SK-N-SH treated with all-trans-retinoic acid at 6 μM for 48 hours (cell line): ENCODE data around the gene SHB.

Source experiments
- ATAC-seq: fragments of 200-7000 bp; cut with Tn5 transposase; 3 replicates; pipeline ENCODE4 v1.9.1; 2020; ENCODE audit warnings: mild to moderate bottlenecking, moderate library complexity
- BACH2 ChIP-seq: fragments of 250-450 bp; sonication (Bioruptor Pico); IDR thresholded peaks from 2 replicates; pipeline ENCODE4 v1.9.0; 2021; ENCODE audit warnings: mild to moderate bottlenecking, borderline replicate concordance
- CSDC2 ChIP-seq: fragments of 250-450 bp; sonication (Bioruptor Pico); IDR thresholded peaks from 2 replicates; pipeline ENCODE4 v1.5.0; 2020; ENCODE audit warnings: mild to moderate bottlenecking, moderate library complexity
- ESRRG ChIP-seq: fragments of 250-450 bp; sonication (Bioruptor Pico); IDR thresholded peaks from 2 replicates; pipeline ENCODE4 v1.6.1; 2021; ENCODE audit warnings: mild to moderate bottlenecking
- GLIS3 ChIP-seq: fragments of 250-450 bp; sonication (Bioruptor Pico); IDR thresholded peaks from 2 replicates; pipeline ENCODE4 v1.5.0; 2020; ENCODE audit warnings: mild to moderate bottlenecking, moderate library complexity
- ISL1 ChIP-seq: fragments of 250-450 bp; sonication (Bioruptor Pico); IDR thresholded peaks from 2 replicates; pipeline ENCODE4 v2.1.2; 2022; ENCODE audit warnings: mild to moderate bottlenecking, moderate library complexity
- OSR1 ChIP-seq: fragments of 250-450 bp; sonication (Bioruptor Pico); IDR thresholded peaks from 2 replicates; pipeline ENCODE4 v1.8.0; 2022; ENCODE audit warnings: moderate library complexity, mild to moderate bottlenecking, inconsistent platforms
- PPARA ChIP-seq: fragments of 250-450 bp; sonication (Bioruptor Pico); IDR thresholded peaks from 2 replicates; pipeline ENCODE4 v1.5.0; 2020; ENCODE audit warnings: mild to moderate bottlenecking, borderline replicate concordance
- RARB ChIP-seq: fragments of 250-450 bp; sonication (Bioruptor Pico); IDR thresholded peaks from 2 replicates; pipeline ENCODE4 v1.8.0; 2021; ENCODE audit warnings: mild to moderate bottlenecking, moderate library complexity
- SNAI2 ChIP-seq: fragments of 250-450 bp; sonication (Bioruptor Pico); IDR thresholded peaks from 2 replicates; pipeline ENCODE4 v1.5.0; 2020; ENCODE audit warnings: mild to moderate bottlenecking, moderate library complexity
- TCF4 ChIP-seq: fragments of 250-450 bp; sonication (Bioruptor Pico); IDR thresholded peaks from 2 replicates; pipeline ENCODE4 v1.8.0; 2021; ENCODE audit warnings: mild to moderate bottlenecking, moderate library complexity, borderline replicate concordance
- TOX ChIP-seq: fragments of 250-450 bp; sonication (Bioruptor Pico); IDR thresholded peaks from 2 replicates; pipeline ENCODE4 v1.8.0; 2021; ENCODE audit warnings: mild to moderate bottlenecking, moderate library complexity, borderline replicate concordance
- ZC3H10 ChIP-seq: fragments of 250-450 bp; sonication (Bioruptor Pico); IDR thresholded peaks from 2 replicates; pipeline ENCODE4 v1.5.1; 2021; ENCODE audit warnings: mild to moderate bottlenecking, moderate library complexity
- ZFP3 ChIP-seq: fragments of 250-450 bp; sonication (Bioruptor Pico); IDR thresholded peaks from 2 replicates; pipeline ENCODE4 v1.5.0; 2020; ENCODE audit warnings: mild to moderate bottlenecking, moderate library complexity
- ZFP30 ChIP-seq: fragments of 450-650 bp; formaldehyde crosslinking; IDR thresholded peaks from 2 replicates; pipeline ENCODE4 v1.5.0; 2022; ENCODE audit warnings: mild to moderate bottlenecking, moderate library complexity
- ZNF565 ChIP-seq: fragments of 450-650 bp; formaldehyde crosslinking; conservative IDR thresholded peaks from 2 replicates; pipeline ENCODE4 v1.5.0; 2020; ENCODE audit warnings: low read depth, mild to moderate bottlenecking, moderate library complexity
- ZNF70 ChIP-seq: fragments of 450-650 bp; formaldehyde crosslinking; IDR thresholded peaks from 2 replicates; pipeline ENCODE4 v1.5.0; 2020; ENCODE audit warnings: mild to moderate bottlenecking, moderate library complexity
- ZNF8 ChIP-seq: fragments of 450-650 bp; formaldehyde crosslinking; IDR thresholded peaks from 2 replicates; pipeline ENCODE4 v1.5.0; 2020; ENCODE audit warnings: mild to moderate bottlenecking, moderate library complexity
- TF ChIP-seq, protein P1 (sequence below): fragments of 250-450 bp; sonication (Bioruptor Pico); IDR thresholded peaks from 2 replicates; pipeline ENCODE4 v1.5.1; 2021; ENCODE audit warnings: mild to moderate bottlenecking, moderate library complexity
- TF ChIP-seq, protein P2 (sequence below): fragments of 250-450 bp; sonication (Bioruptor Pico); IDR thresholded peaks from 2 replicates; pipeline ENCODE4 v1.8.0; 2021; ENCODE audit warnings: low read depth, mild to moderate bottlenecking, moderate library complexity, borderline replicate concordance
- TF ChIP-seq, protein P3 (sequence below): fragments of 250-450 bp; sonication (Bioruptor Pico); IDR thresholded peaks from 2 replicates; pipeline ENCODE4 v1.5.0; 2020; ENCODE audit warnings: mild to moderate bottlenecking, moderate library complexity
- TF ChIP-seq, protein P4 (sequence below): fragments of 250-450 bp; sonication (Bioruptor Pico); IDR thresholded peaks from 2 replicates; pipeline ENCODE4 v1.5.1; 2020; ENCODE audit warnings: low read depth, mild to moderate bottlenecking, moderate library complexity
- TF ChIP-seq, protein P5 (sequence below): fragments of 250-450 bp; sonication (Bioruptor Pico); IDR thresholded peaks from 2 replicates; pipeline ENCODE4 v1.8.0; 2020; ENCODE audit warnings: mild to moderate bottlenecking, moderate library complexity, borderline replicate concordance

The SHB gene

DNA sequence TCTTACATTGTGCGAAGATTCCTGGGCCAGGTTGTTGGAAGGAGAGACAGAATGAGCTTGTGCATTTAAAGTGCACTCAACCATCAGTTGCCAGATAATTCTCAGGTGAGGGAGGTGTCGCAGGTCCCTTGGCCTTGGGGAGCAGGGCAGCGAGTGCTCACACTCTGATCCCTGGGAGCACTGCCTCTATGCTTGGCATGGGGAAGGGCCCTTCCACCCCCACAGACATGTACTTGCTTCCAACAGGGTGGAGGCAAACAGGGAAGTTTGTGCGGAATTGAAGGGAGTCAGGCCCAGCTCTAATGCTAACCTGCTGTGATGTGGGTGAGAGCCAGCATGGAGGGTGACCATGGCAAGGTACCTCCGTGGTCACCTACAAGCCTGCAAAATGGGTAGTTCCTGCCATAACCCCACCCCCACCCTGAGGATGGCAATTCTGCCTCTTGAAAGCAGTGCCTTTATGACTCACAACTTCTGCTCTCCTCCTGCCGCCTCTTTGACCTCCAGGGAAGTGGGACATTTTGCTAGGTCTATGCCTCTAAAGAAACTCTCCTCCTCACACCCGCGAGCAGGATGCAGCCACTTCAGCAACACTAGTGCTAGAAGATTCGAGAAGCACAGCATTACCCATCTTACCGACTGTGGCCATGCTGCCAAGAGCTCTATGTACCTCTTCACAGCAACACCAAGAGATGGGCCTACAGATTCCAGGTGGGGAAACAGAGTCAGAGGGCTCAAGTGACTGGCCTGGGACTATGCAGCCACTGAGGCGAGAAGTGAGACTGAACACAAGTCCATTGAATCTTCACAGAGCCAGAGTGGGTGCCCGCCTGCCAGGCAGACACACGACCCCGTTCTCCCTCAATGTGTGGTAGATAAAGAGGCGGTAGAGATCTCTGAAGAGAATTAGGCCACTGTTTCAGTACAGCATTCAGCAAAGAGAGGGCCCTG, 143.0 kb downstream of the SHB start:
- ATAC-seq = no peak
- TF ChIP-seq PPARA (CRISPR knock-in tag) = no peak
- no peak for TF ChIP-seq ISL1 (CRISPR knock-in tag)
- TF ChIP-seq GLIS3 (CRISPR knock-in tag) = no peak
- no peak for TF ChIP-seq ZFP3 (CRISPR knock-in tag)
- no peak for TF ChIP-seq OSR1
- TF ChIP-seq ZC3H10 = no peak
- no peak for TF ChIP-seq CSDC2 (CRISPR knock-in tag)
- TF ChIP-seq, protein P1, sequence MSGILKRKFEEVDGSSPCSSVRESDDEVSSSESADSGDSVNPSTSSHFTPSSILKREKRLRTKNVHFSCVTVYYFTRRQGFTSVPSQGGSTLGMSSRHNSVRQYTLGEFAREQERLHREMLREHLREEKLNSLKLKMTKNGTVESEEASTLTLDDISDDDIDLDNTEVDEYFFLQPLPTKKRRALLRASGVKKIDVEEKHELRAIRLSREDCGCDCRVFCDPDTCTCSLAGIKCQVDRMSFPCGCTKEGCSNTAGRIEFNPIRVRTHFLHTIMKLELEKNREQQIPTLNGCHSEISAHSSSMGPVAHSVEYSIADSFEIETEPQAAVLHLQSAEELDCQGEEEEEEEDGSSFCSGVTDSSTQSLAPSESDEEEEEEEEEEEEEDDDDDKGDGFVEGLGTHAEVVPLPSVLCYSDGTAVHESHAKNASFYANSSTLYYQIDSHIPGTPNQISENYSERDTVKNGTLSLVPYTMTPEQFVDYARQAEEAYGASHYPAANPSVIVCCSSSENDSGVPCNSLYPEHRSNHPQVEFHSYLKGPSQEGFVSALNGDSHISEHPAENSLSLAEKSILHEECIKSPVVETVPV = no peak
- TF ChIP-seq TOX (CRISPR knock-in tag) = no peak
- TF ChIP-seq, protein P2, sequence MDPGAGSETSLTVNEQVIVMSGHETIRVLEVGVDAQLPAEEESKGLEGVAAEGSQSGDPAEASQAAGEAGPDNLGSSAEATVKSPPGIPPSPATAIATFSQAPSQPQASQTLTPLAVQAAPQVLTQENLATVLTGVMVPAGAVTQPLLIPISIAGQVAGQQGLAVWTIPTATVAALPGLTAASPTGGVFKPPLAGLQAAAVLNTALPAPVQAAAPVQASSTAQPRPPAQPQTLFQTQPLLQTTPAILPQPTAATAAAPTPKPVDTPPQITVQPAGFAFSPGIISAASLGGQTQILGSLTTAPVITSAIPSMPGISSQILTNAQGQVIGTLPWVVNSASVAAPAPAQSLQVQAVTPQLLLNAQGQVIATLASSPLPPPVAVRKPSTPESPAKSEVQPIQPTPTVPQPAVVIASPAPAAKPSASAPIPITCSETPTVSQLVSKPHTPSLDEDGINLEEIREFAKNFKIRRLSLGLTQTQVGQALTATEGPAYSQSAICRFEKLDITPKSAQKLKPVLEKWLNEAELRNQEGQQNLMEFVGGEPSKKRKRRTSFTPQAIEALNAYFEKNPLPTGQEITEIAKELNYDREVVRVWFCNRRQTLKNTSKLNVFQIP (CRISPR knock-in tag) = no peak
- TF ChIP-seq BACH2 (CRISPR knock-in tag) = no peak
- TF ChIP-seq, protein P3, sequence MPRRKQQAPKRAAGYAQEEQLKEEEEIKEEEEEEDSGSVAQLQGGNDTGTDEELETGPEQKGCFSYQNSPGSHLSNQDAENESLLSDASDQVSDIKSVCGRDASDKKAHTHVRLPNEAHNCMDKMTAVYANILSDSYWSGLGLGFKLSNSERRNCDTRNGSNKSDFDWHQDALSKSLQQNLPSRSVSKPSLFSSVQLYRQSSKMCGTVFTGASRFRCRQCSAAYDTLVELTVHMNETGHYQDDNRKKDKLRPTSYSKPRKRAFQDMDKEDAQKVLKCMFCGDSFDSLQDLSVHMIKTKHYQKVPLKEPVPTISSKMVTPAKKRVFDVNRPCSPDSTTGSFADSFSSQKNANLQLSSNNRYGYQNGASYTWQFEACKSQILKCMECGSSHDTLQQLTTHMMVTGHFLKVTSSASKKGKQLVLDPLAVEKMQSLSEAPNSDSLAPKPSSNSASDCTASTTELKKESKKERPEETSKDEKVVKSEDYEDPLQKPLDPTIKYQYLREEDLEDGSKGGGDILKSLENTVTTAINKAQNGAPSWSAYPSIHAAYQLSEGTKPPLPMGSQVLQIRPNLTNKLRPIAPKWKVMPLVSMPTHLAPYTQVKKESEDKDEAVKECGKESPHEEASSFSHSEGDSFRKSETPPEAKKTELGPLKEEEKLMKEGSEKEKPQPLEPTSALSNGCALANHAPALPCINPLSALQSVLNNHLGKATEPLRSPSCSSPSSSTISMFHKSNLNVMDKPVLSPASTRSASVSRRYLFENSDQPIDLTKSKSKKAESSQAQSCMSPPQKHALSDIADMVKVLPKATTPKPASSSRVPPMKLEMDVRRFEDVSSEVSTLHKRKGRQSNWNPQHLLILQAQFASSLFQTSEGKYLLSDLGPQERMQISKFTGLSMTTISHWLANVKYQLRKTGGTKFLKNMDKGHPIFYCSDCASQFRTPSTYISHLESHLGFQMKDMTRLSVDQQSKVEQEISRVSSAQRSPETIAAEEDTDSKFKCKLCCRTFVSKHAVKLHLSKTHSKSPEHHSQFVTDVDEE (CRISPR knock-in tag) = no peak
- no peak for TF ChIP-seq ZNF8 (CRISPR knock-in tag)
- TF ChIP-seq TCF4 (CRISPR knock-in tag) = no peak
- no peak for TF ChIP-seq ZNF565 (CRISPR knock-in tag)
- no peak for TF ChIP-seq ZFP30 (CRISPR knock-in tag)
- no peak for TF ChIP-seq SNAI2 (CRISPR knock-in tag)
- TF ChIP-seq, protein P4, sequence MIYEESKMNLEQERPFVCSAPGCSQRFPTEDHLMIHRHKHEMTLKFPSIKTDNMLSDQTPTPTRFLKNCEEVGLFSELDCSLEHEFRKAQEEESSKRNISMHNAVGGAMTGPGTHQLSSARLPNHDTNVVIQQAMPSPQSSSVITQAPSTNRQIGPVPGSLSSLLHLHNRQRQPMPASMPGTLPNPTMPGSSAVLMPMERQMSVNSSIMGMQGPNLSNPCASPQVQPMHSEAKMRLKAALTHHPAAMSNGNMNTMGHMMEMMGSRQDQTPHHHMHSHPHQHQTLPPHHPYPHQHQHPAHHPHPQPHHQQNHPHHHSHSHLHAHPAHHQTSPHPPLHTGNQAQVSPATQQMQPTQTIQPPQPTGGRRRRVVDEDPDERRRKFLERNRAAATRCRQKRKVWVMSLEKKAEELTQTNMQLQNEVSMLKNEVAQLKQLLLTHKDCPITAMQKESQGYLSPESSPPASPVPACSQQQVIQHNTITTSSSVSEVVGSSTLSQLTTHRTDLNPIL (CRISPR knock-in tag) = no peak
- no peak for TF ChIP-seq ESRRG (CRISPR knock-in tag)
- no peak for TF ChIP-seq RARB (CRISPR knock-in tag)

DNA sequence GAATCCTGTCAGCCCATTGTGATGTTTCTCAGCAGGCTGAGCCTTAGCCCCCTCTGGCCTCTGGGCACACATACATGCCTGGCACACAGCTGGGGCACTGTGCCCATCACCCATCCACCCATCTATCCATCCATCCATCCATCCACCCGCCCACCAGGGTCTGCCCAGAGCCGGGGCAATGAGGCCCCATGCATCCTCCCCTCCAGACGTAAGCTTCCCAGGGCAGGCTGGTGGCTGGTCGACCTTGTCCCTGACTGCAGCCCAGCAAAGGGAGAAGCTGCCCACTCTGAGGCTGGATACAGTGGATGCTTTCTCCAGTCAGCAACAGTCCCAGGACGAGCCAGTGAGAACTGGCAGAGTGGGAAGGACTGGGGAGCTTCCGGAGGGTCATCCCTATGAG, 144.0 kb downstream of the SHB start:
- TF ChIP-seq, protein P2 (CRISPR knock-in tag) = no peak
- no peak for TF ChIP-seq OSR1
- TF ChIP-seq, protein P5, sequence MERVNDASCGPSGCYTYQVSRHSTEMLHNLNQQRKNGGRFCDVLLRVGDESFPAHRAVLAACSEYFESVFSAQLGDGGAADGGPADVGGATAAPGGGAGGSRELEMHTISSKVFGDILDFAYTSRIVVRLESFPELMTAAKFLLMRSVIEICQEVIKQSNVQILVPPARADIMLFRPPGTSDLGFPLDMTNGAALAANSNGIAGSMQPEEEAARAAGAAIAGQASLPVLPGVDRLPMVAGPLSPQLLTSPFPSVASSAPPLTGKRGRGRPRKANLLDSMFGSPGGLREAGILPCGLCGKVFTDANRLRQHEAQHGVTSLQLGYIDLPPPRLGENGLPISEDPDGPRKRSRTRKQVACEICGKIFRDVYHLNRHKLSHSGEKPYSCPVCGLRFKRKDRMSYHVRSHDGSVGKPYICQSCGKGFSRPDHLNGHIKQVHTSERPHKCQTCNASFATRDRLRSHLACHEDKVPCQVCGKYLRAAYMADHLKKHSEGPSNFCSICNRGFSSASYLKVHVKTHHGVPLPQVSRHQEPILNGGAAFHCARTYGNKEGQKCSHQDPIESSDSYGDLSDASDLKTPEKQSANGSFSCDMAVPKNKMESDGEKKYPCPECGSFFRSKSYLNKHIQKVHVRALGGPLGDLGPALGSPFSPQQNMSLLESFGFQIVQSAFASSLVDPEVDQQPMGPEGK (CRISPR knock-in tag) = no peak
- TF ChIP-seq ZNF70 (CRISPR knock-in tag) = no peak
- TF ChIP-seq, protein P1 = no peak
- no peak for TF ChIP-seq ESRRG (CRISPR knock-in tag)
- TF ChIP-seq SNAI2 (CRISPR knock-in tag) = no peak
- no peak for TF ChIP-seq GLIS3 (CRISPR knock-in tag)
- TF ChIP-seq PPARA (CRISPR knock-in tag) = no peak
- TF ChIP-seq ZFP3 (CRISPR knock-in tag) = no peak
- no peak for ATAC-seq
